OCI-M2 (cell line): ENCODE data around the gene TRIM8.

Experiments used
- DNase-seq: peaks from one replicate; lab custom pipeline; 2025; ENCODE audit not compliant: unreplicated experiment; lab: John Stamatoyannopoulos, UW

Gene TRIM8

DNA sequence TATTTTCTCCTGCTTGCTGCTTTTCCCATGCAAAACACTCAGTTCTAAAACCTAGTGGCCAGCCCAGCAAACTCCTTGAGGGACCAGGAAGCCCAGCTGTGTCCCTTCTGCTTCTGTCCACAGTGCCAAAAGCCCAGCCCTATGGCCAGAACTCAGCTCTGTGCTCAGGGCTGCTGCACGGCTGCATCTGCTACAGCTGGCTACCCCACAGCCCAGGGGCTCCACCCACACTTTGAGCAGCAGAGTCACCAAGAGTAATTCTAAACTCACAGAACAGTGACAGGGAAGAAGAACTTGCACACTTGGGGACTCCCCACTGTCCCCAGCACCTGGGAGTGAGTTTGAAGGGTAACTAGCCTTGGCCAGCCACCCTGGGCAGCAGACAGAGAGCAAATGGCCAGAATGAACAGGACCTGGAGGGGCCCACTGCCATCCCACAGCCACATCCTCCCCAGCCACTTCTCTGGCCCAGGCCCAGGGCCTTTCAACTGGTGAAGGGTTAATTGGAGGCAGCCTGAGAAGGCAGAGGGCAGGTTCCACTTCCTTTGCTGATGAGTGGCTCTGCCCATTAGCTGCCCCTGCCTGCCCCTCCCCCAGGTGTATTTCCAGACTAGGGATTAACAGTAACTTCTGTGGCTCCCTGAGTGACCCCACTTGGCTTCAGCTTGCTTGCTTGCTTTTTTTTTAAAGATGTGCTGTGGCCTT lies 28.1 kb upstream of the TRIM8 start:
- no peak for DNase-seq

DNA sequence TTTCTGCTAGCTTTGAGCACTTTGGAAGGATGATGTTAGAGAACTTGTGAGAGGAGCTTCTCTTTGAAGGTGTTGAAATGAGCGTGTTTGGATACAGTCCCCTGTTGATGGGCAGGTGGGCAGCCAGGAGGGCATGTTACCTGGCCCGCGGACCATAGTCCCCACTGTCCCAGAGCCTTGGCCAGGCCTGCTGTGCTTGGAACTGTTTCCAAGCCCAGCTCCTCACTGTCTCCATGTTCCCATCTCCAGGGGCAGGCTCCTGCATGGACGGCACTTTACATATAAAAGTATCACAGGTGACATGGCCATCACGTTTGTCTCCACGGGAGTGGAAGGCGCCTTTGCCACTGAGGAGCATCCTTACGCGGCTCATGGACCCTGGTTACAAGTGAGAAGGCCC lies 27.2 kb upstream of the TRIM8 start:
- DNase-seq: no peak

DNA sequence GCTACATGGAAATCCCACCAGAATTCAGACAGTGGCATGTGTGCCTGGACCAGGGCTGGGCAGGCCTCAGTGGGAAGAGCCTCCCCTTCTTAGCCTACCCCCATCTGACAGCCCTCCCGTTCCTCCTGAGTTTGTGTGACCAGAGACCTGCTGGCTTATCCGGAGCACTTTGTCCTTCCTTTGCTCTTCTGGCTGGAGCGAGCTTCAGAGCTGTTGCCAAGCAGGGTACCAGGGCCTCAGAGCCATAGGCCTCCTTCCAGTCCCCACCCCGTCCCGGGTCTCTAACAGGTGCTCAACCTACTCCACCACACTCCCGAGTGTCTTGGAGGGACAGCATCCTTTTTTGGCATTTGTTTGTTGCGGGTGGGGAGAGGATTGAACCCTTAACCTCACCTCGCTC lies 26.5 kb upstream of the TRIM8 start:
- no peak for DNase-seq

DNA sequence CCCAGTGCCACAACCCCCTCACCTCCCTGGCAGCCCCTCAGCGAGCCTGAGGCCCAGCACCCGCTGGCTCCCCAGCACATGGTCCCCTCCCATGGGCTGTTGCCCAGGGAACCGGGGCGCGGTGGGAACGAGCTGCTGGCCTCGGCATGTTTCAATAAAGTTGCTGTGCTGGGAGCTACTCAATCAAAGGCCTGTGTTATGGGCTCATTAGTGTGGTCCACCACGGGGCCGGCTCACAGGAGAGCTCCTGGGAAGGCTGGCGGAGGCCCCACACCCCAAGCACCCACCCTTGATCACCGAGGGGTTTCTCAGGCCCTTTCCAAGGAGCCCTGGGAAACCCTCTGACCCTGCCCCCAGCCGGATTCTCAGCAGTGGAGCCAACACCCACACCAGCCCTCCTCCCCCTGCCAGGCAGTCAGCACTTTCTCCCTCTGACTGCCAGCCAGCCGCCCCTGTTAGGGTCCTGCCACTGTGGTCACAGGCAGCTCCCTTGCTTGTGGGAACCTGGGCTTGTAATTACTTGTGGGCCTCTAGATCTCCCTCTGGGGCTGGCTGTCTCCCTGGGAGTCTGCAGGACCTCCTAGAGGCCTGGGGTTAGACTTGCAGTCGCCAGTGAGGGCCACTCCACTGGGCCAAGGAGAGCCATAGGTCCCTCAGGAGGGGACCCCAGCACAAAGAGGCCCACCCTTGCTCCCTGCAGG lies 24.8 kb upstream of the TRIM8 start:
- no peak for DNase-seq

DNA sequence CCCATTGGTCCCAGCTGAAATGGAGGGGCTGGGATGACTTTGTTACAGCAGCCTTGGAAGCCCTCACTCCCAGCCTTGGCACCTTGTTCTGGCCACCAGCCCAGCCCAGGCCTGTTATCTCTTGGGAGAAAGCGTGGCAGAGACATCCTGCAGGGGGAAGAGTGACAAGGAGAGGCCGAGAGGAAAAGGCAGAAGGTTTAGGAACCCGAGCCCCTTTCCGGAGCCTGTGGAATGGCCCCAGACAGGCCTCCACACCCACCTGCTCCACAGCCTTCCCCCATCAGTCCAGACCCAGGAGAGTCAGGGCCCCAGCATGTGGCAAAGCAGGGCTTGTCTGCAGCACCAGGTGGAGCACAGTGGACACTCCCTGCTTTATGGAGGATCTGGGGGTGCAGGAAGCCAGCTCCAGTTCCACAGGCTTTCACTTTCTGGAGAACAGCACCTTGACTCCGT lies 24.1 kb upstream of the TRIM8 start:
- no peak for DNase-seq

DNA sequence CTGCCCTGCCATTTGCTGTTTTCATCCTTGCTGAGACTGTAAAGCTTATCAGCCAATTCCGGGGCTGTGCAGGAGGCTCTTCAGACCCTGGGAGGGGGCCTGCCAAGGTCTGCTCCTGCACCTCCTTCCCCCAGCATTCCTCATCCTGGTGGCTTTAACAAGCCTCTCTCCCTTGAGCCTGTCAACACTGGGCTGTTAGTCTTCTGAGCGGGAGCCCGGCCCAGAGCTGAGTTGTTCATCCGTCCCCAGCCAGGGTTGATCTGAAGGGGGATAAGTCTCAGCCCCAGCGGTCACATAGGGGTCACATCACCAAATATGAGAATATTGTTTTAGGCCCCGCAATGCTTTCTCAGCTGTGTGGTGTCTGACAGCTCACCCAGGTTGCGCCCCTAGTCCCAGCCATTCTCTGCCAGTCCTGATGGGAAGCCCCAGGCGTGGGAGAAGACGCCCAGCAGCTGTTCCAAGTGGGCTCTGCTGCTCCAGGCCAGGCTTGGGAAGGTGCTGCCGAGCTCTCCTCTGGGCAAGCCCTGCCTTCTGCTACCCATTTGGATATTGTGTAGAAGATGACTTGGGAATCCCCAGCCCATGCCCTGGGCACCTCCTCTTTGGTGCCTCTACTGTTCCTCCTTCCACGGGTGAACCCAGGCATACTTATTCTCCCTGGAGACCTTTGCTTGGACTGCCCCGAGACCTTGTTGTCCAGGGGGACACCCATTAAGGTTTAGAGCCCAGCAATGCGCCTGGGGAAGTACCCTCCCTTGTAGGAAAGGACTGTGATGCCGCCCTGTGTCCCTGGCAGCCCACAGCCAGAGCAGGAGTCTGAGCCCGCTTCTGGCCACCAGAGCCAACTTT lies 23.5 kb upstream of the TRIM8 start:
- no peak for DNase-seq

DNA sequence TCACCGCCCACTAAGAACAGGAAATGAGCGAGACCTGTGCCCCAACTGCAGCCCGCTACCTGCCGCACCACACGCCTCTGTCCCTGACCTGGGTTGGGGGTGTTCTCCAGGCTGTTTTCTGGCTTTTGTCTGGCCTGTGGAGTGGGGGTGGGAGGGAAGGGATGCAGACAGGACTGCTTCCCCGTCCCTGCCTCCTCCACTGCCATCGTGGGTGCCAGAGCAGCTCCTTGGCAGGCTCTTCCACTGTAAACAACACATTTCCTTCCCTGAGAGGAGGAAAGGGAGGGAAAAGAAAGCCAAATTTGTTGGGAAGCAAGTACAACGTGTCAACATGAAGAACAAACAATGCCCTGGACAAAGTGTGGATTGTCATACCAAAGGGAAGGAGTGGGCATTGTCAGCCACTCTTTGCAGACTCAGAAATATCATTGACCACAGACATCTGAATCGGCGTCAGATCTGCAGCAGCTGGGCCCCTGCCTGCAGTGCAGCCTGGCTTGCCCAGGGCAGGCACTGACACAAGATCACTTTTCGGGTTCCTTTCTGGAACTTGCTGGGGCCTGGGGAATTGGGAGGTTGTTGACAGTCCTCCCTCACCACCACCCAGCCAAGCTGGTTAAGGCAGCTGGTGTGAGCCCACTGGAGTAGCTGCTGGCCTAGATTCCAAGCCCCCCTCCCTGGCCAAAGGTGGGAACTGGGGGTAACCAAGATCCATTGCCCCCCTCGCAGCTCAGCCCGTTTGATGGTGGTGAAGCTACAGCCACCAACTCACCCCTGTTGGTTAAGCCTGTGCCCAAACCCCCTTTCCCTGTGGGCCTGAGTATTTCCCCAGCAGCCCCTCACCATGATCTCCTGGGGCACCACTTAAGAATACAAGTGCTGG lies 22.6 kb upstream of the TRIM8 start:
- DNase-seq: no peak

DNA sequence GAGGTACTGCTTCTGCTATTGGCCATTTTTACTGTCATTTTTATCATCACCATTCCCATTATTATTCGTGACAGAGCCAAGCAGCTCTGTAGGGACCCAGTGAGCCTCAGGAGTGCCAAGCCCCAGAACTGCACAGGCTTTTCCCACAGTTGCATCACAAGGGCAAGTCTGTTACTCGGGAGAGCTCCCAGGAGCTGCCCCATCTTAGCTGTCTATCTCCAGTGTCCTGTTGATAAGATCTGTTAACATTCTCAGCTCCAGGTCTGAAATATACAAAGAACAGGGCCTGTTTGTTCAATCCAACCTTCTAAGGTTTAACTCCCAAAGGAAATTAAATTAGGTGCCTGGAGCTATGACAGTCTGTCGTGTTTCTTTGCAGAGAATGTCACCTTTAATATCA lies 20.2 kb upstream of the TRIM8 start:
- no peak for DNase-seq

DNA sequence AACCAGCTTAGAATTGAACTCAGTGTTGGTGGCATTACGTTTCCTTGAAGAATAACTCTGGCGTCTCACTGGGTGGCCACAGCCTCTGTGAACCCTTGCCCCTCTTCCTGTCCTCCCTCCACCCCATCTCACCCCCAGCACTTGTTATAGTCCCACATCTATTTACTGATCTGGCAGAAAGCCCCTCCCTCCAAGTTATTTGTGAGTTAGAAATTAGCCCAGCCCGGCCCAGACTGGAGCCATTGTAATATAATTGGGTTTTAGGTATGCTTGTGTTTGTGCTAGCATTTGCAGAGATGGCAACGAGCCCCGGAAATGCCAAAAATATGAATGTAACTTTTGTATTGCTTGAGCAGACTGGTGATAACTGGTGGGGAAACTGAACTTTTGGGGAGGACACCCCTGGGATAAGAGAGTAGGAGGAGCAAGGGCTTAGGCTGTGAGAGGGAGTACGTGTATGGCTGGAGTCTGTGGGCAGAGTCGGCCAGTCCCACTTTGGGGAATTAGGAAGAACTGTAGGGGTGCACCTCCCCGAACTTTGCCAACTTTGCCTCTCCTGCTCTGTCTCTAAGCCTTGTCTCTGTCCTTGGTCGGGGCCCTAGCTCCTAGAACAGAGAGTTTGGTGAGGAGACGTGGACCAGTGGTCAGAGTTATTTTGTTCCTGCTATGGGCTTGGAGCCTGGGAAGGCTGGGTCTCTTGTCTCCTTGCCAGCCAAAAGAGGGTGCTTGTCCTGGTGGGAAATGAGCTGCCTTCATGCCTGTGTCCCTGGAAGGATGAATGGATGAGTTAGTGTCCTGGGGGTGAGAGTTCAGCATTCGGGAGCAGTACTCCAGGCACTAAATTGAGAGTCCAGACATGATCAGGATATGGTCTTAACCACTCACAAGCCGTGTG lies 19.3 kb upstream of the TRIM8 start:
- DNase-seq: no peak

DNA sequence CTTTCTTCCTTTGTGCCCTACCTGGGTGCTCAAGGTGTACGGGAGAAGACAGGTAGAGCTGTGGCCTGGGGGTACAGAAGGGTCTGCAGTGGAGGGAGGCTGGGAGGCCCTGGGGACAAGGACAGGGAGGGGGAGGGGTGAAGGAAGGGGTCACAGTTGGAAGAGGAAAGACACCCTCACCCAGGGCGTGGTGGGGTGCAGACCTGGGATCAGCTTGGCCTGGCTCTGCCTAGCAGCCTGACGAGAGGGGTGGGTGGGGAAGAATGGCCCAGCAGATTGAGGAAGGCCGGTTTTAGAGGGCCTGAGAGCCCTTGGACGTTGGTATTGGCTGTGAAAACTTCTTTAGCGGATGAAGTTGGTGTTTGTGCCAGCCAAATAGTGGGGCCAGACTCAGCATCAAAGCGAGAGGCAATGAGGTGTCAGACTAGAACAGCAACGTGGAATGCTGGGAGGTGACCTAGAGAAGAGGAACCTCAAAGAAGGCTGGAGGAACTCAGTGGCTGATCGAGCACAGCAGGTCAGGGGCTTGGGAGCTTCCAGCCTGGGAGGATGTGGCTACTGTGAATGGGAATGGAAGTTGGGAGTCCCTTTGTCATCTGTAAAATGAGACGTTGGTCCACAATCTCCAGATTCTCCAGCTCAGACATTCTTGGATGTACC lies 18.1 kb upstream of the TRIM8 start:
- no peak for DNase-seq

DNA sequence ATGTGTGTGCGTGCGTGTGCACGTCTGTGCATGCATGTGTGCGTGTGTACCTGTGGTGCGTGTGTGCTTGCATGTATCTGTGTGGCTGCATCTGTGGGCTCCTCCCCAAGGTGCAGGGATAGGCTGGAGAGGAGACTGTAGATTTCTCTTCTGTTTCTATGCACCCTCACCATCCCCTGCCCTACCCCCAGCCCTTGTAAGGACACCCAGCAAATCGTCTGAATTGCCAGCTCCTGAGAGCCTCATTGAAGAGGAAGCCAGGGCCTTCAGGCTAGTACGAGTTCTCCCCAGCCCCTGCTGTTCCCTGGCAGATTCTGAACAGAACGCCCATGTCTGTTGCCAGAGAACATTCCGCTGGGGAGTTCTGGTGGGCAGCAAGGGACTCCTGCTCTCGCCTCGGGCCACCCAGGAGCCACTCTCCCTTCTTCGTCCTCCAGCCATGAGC lies 17.0 kb upstream of the TRIM8 start:
- DNase-seq: no peak

DNA sequence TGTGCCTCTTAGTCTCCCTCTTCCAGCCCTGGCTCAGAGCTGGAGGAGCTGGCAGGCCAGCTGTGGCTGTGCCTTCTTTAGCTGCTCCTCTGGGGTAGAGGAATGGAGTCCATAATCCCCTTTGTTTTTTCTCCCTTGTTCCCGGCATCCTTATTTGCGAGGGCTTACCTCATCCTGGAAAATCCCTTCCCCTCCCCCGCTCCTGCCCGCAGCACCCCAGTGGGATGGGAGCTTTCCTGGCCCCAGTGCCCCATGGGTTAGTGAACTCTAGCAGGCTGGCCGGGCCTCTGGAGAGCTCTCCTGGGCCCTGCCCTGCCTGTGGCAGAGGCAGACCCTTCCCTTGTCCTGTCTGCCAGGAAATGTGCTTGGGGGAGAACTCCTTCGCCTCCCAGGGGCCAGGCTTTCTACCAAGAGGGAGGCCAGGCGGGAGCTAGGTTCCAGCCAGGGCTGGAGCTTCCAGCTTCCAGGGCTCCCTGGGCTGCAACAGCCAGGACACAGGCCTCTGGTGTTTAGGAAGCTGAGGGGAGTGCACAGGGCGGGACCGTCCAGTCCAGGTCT lies 16.5 kb upstream of the TRIM8 start:
- DNase-seq: no peak

DNA sequence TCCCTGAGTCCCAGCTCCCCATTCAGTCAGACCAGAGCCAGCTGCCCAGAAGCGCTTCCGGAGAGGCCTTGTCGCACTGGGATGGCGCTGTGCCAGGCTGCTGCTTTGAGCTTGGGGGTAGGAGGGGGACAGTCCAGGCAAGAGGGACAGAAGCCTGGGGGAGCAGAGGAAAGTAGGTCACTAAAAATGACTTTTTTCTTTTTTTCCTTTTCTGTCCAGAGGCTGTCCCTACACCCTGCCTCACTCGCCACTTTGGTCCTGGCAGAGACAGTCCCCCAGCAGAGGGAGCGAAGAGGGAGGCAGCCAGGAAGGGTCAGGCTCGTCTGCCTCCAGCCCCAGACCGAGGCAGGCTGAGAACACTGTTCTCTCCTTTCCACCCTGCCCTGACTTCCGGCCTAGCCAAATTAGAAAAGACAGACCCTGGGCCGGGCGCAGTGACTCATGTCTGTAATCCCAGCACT lies 15.8 kb upstream of the TRIM8 start:
- DNase-seq: no peak

DNA sequence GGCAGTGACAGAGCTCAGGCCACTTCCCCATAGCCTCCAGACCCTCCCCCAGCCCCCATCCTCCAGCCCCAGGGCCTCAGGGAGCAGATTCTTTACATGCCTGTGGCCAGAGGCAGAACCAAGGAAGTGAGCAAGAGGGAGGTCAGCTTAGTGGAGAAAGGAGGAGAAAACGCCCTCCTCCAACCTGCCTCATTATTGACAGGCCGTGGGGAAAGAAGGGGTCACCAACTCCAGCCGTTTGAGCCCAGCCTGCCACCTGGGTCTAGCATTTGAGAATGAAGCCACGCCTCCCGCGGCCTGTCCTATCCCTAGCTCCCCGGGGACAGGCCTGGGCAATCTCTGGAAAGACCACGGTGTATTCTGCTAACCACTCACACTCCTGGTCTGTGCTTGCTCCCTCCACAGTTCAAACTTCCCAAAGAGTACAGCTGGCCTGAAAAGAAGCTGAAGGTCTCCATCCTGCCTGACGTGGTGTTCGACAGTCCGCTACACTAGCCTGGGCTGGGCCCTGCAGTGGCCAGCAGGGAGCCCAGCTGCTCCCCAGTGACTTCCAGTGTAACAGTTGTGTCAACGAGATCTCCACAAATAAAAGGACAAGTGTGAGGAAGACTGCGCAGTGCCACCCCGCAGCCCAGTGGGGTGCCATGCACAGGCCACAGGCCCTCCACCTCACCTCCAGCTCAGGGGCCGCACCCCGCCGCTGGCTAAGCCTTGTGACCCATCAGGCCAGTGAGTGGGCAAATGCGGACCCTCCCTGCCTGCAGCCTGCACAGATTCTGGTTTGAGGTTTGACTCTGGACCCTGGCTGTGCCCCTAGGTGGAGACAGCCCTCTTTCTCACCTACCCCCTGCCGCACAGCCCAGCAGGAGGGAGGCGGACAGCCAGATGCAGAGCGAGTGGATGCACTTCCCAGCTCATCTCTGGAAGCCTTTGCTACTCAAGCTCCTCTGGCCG lies 14.3 kb upstream of the TRIM8 start:
- no peak for DNase-seq

DNA sequence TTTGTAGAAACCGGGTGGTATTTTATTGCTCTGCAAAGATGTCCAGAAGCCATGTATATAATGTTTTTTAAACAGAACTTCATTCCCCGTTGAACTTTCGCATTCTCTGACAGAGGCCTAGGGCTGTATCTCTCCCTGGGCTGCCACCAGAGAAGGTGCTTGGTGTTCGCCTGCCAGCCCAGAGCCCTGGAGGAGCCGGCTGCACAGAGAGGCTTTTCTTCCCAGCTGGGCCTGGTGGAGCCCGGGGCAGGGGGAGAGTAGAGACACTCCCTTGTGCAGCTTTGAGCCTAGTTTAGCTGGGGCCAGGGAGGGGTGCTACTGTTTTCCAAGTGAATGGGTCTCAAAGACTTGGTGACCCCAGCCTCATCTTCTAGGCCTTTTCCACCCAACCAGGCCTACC lies 13.6 kb upstream of the TRIM8 start:
- DNase-seq: no peak

DNA sequence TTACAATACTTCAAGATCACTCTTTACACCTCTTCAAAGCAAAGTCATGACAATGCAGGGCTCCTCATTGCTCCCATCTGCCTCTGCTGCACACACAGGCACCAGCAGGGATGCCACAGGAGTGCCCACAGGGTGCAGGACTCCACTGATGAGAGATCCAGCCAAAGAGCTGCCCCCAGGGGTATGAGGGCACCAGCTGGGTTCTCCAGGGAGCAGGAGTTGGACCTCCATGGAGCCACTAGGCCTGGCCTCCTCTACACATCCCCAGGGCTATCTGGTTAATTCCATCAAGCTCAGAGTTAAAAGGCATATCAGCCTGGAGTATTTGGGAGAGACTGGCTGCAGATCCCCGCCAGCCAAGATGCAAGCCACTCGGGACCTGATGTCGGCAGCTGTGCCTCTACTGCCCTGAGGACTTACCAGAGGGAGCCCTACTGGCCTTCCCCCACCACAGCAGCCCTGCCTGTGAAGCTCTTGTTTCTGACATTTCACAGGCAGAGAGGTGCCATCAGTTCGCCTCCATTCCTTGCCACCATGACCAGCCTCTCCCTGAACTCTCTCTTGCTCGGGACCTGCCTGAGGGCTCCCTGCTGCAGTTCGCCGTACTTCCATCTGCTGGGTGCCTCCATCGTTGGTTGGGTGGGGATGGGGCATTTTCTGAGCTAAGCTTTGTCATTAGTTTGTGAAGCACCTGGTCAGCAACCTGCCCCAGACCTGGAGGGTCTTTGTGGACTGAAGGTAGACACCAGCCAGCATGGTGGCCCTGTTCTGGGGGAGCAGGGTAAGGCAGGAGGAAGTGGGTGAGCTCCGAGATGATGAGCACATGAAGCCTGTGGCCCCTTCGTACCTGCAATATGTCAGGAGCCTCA lies 12.5 kb upstream of the TRIM8 start:
- DNase-seq: no peak
